Kidney glomerular epithelial cell (primary cell): ENCODE data around the gene EGFL8.

Experiments
- DNase-seq: peaks from one replicate; lab custom pipeline; 2025; lab: John Stamatoyannopoulos, UW

Gene EGFL8

DNA sequence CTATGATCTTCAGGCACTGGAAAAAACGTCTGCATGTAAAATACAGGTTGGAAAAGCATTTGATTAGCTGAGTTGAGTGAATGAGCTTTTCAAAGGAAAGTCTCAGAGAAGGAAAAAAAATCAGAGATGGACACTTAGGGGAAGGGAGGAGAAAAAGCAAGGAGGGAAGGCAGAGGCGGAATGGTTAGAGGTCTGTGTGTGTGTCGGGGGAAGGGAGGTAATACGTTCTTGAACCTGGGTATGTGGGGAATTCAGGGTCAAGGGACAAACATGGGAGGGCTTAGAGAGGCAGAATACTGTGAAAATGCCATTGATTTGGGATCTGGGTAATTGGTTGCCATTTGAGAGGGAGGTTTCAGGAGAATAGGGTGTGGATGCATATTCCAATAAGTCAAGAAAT lies 17.7 kb upstream of the EGFL8 start:
- no peak for DNase-seq

DNA sequence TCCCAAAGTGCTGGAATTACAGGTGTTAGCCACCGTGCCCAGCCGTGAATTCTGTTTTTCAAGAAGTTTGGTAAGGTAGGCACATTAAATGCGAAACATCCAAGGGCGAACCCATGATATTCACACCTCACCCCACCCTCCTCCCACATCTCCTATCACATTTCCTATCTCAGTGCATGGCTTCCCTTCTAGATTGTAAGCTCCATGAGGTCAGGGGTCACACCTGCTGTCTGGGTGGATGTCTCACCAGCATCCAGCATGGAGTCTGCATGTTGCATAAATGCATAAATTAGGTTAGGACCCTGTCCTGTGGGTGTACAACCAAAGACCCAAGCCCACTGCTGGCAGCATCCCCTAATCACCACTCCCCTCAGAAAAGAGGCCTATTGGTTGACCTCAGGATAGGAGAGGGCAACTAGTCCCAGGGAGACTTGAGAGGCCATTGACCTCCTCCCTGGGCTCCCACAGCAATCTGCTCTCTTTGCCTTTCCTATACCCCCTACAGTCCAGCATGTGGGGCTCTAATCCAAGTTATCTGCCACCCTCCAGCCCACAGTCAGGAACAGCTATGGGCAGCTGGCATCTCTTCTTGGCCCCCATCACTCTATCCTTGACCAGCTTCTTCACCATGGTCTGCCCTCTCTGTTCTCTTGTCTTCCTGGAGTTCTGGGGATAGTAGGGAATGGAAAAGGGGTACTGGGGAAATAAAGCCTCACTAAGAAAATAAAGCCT lies 16.8 kb upstream of the EGFL8 start:
- no peak for DNase-seq

- no peak for DNase-seq
Measured at GRCh38 chr6:32148289-32149091, 15.9 kb upstream of the EGFL8 start.

GRCh38 chr6:32149092-32149755 lies 15.2 kb upstream of the EGFL8 start:
- no peak for DNase-seq

DNA sequence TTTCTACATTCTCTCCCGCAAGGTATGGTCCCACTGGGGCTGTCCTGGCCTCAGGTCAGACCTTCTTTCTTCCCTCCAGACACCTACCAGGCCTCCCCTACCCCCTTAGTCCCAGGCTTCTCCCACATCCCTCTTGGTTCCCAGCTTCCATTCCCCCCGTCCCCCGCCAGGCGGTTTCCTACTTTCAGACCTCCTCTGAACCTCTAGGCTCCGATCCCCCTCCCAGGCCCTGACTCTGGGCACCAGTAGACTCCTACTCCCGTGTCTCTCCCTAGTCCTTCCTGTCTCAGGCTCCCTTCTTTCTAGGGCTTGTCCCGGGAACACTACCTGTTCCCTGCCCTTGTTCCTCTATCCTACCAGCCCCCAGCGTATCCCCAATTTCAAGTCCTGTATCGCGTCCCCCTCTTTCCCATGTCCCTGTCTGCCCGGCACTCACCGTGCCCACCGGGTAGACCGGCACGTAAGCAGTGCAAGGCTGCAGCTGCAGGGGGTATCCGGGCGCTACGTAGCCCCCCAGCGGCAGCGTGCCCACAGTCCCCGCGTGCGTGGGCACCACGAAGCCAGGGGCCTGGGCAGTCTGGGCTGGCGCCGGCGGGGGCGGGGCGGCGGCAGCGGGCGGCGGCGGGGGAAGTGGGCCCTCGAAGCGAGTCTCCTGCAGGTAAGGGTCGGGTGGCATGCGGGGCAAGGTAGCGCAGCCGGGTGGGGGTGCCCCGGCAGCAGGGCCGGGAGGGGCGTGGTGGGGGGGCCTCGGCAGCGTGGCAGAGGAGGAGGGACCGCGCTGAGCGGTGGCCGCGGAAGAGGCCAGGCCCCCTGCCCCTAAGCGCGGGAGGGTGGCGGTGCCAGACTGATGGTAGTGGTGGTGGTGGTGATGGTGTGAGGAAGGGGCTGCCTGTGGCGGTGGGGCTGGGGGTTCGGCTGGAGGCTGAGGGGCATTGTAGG lies 14.2 kb upstream of the EGFL8 start:
- no peak for DNase-seq

DNA sequence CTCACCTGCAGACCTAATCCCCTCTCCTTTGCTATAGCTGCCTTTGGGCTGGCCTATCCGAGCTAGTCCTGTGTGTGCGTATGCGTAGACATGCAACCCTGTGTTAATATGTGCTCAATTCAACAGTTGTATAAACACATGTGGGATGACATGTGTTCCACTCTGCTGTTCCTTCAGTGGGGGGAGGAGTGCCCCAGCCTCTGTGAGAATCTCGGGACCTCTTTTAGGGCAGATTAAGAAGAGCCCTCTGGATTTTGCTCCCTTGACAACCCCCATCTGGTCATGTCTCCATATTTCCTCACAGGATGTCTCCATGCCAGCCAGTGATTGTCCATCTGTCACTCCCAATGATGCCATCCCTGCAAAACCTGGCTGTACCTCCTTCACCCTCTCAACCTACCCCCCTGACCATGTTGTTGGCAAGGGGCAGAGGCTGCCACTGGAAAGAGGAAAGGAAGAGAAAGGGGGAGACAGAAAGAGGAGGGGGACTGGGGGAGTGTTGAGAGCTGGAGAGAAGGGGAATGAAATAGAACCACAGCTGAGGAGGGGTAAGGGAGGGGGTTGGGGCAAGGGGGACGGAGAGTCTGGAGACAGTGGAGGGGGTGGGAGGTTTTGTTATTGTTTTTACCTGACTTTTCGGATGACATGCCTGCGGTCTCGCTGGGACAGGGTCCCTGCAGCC lies 13.1 kb upstream of the EGFL8 start:
- no peak for DNase-seq

- no peak for DNase-seq
Measured at GRCh38 chr6:32151863-32152768, 12.3 kb upstream of the EGFL8 start, which contains the start of gene PRRT1. PRRT1 (minus strand) TSS chr6:32151939; CDS start chr6:32151827, 112 bp downstream.

DNA sequence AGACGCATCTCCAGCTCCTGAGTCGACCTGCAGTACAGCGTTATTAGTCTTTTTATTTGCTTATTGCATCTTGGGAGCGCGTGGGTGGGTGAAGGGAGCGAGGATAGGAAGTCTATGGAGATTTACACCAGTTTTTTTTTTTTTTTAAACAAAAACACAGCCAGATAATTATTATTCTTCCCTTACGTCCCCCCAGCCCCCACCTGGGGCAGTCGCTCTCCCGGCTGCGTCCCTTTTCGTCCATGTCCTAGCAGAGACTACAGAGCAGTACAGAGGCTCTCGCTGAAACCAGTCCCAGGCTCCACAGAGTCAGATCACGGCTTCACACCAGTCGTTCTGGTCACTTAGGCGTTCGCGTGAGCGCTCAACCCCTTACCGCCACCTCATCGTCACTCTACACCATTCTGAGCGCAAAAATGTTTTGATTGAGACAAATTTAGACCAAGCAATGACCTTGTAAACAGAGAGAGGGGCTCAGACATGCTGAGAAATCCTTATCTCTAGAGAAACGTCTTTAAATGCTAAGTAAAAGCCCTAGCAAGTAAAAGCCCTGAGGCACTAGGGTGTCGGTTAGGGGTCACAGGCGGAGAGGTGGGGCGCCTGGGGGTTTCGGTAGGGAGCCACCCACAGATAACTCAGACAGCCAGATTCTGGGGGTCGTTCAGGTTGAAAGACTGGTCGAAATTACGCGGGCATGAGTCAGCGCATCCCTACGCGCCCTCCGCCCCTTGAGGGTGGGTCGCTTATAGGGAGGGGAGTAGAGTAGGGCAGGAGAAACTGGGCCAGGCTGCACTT lies 11.4 kb upstream of the EGFL8 start:
- peak; percentile 58 for DNase-seq

- peak; percentile 71 for DNase-seq
Measured at GRCh38 chr6:32153564-32154513, 10.6 kb upstream of the EGFL8 start, which contains the start of gene PPT2. PPT2 (plus strand) TSS chr6:32154141; CDS start chr6:32154595, 454 bp downstream.

DNA sequence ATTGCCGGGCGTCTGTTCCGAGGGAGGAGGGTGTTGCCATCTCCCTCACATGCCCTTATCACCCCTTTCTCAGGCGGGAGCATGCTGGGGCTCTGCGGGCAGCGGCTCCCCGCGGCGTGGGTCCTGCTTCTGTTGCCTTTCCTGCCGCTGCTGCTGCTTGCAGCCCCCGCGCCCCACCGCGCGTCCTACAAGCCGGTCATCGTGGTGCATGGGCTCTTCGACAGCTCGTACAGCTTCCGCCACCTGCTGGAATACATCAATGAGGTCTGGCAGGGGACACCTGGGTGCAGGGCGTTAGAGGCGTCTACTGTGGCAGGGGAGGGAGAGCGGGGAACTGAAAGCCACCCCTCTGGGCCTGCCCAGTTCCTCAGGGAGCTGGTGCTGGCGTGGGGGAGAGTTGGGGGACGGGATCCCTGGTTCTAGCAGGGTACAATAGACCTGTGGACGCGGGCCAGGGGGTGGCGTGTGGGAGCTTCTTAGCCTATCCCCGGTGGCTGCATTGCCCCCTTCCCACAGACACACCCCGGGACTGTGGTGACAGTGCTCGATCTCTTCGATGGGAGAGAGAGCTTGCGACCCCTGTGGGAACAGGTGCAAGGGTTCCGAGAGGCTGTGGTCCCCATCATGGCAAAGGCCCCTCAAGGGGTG lies 9.8 kb upstream of the EGFL8 start:
- DNase-seq: peak; percentile 40

DNA sequence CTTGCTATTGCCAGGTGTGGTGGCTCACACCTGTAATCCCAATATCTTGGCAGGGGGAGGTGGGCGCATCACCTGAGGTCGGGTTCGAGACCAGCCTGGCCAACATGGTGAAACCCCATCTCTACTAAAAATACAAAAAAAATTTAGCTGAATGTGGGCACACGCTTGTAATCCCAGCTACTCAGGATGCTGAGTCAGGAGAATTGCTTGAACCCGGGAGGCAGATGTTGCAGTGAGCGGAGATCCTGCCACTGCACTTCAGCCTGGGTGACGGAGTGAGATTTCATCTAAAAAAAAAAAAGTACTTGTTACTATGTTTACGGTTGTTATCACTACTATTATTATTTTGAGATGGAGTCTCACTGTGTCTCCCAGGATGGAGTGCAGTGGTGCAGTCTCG lies 7.5 kb upstream of the EGFL8 start:
- DNase-seq: no peak

- no peak for DNase-seq
Measured at GRCh38 chr6:32158052-32158451, 6.3 kb upstream of the EGFL8 start.

DNA sequence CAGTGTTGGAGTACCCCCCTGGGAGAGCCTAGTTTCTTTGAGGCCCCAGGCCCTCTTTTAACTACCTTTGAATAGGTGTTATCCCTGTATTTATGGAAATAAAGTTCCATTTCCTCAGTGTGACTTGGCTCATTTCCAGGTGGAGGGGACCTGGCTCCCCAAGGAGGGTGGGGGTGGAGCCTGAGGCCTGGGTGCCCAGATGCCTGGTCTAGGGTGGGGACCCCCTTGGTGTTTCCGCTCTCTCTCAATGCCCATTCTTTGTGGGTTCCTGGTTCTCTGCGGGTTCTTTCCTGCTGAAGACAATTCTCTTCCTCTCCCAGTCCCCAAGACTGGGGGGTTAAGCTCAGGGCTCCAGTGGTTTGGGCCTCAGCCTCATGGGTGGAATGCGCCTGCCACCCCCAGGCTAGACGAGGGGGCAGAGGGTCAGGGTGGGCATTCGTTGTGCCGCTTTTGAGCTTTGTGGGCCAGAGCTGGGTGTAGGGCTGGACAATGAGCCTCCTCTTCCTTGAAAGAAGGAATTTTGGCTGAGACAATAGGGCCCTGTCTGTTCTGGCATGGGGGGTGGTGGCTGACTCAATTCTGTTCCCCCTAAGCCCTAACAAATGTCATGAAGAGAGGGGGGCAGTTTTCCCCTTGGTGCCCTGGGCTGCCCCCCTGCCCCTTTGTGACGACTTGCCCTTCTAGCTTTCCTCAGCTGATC lies 686 bp upstream of the EGFL8 start:
- no peak for DNase-seq

GRCh38 chr6:32166411-32167061 lies 2.1 kb downstream of the EGFL8 start:
- DNase-seq: no peak

GRCh38 chr6:32167154-32167760 lies 2.9 kb downstream of the EGFL8 start:
- DNase-seq: no peak

GRCh38 chr6:32167761-32168262 lies 3.4 kb downstream of the EGFL8 start:
- no peak for DNase-seq
